A549 treated with dexamethasone at 1 μM for 4 hours (cell line): ENCODE data around the gene SLC25A3. TPM values are rescaled to one million over a fixed set of nuclear protein-coding genes. Genes with fewer than 3 reads are reported as not detected.

Experiments
- total RNA-seq: library from RNA; stranded (reverse); fragments of 200-300 nt; extraction: Qiagen RNA extraction; gene quantifications from 5 replicates; pipeline ENCODE4 v1.2.3, GENCODE V29; 2022

SLC25A3 gene
- total RNA-seq: 716 to 751 TPM (median 730 TPM) in 5 replicates

GRCh38 chr12:98593351-98594049 is at the start of gene SLC25A3:
TSS of gene SLC25A3 (plus strand) at chr12:98593686. CDS start at chr12:98593979, 293 bp downstream.

GRCh38 chr12:98644712-98645571 is 51.5 kb downstream of the SLC25A3 start, which contains the start of the genes APAF1 and IKBIP:
TSS of gene APAF1 (plus strand) at chr12:98645290. CDS start at chr12:98648360, 3,070 bp downstream.
TSS of gene IKBIP (minus strand) at chr12:98644788. CDS start at chr12:98644701, 87 bp downstream.

Other genes starting within 250 kb of the SLC25A3 start
- 74.1 to 98.1 TPM (median 93.1 TPM) in 5 replicates for gene TMPO, start 78.1 kb upstream of the SLC25A3 start, total RNA-seq
- gene IKBIP, start 51.1 kb downstream of the SLC25A3 start, total RNA-seq: 65.6 to 68.3 TPM (median 66.8 TPM) in 5 replicates
- gene APAF1, start 51.6 kb downstream of the SLC25A3 start, total RNA-seq: 9.9 to 17.9 TPM (median 14.5 TPM) in 5 replicates